Right lobe of liver (tissue), 6 donors: ENCODE data around the gene PSMD1. TPM values are rescaled to one million over a fixed set of nuclear protein-coding genes. Genes with fewer than 3 reads are reported as not detected.

Experiments
- ATAC-seq, 4 donors: fragments of 200-7000 bp; cut with Tn5 transposase; one replicate each; pipeline ENCODE4 v1.9.1; 2020; ENCODE audit warnings: mild to moderate bottlenecking in 4 of 4, moderate library complexity in 4 of 4
- DNase-seq, 3 donors: peaks; one replicate each; pipeline ENCODE4 v3.0.0-alpha.2; 2020
- H3K27ac ChIP-seq, 3 donors: fragments of 200-600 bp; one replicate each; pipeline ENCODE4 v1.8.0; 2022
- H3K27me3 ChIP-seq, 2 donors: fragments of 200-600 bp; one replicate each; pipeline ENCODE4 v1.8.0; 2022
- H3K36me3 ChIP-seq, 4 donors: fragments of 200-600 bp; sonication (generic) in 1 of 4; one replicate each; pipeline versions ENCODE4 v1.5.1 to v1.8.0; 2017 to 2022; ENCODE audit warnings: control low read depth in 1 of 4
- H3K4me1 ChIP-seq, 4 donors: fragments of 200-600 bp; sonication (generic) in 1 of 4; one replicate each; pipeline versions ENCODE4 v1.5.1 to v1.8.0; 2017 to 2022; ENCODE audit warnings: control low read depth in 1 of 4
- H3K4me3 ChIP-seq, 3 donors: fragments of 200-600 bp; one replicate each; pipeline ENCODE4 v1.8.0; 2022
- H3K9me3 ChIP-seq, 4 donors: fragments of 200-600 bp; sonication (generic) in 1 of 4; one replicate each; pipeline versions ENCODE4 v1.5.1 to v1.8.0; 2017 to 2022; ENCODE audit warnings: control low read depth in 1 of 4
- CTCF ChIP-seq, 4 donors: fragments of 200-600 bp in 3 of 4; fragments of 450-650 bp in 1 of 4; IDR thresholded peaks; one replicate each; pipeline versions ENCODE4 v1.5.1 to v1.8.0; 2016 to 2022; ENCODE audit warnings: antibody characterized with exemption in 4 of 4, mild to moderate bottlenecking in 2 of 4
- POLR2A ChIP-seq: fragments of 450-650 bp; IDR thresholded peaks from one replicate; pipeline ENCODE4 v1.6.1; 2017; ENCODE audit warnings: antibody characterized with exemption, mild to moderate bottlenecking
- WGBS: methylation state at CpG from one replicate; pipeline ENCODE4 v1.1.6; 2018; ENCODE audit warnings: low coverage, low lambda C conversion rate; ENCODE audit not compliant: insufficient coverage; ENCODE audit errors: missing lambda C conversion rate; 5-methylcytosine and 5-hydroxymethylcytosine counted together
- intact Hi-C, 2 donors: fragments of 100-400 bp; cut with DNase I; formaldehyde crosslinking; loops; one replicate each; pipeline versions ENCODE4 v1.11.2 to v1.14.1; 2022
- total RNA-seq, 6 experiments: library from RNA; depleted of rRNA in 2 of 6; stranded (reverse); fragments of >200 nt in 2 of 6; fragmentation: NEBNext Ultra II Directional in 3 of 6; extraction: Animal tissue kit (Norgen Biotek cat#: 25700) in 3 of 6; gene quantifications; one replicate each; pipeline versions ENCODE4 v1.1.0 to v1.2.4, GENCODE V29; 2016 to 2023
- donor health status: DM: no; HTN: yes; CAD: no.
- donor health status: DM: no; HTN: no; CAD: no.
- donor health status: DM: no; HTN: no; CAD: no.
- donor health status: DM: no; HTN: yes; CAD: no.
- donor health status: DM: no; HTN: yes; CAD: no.

PSMD1 gene
- total RNA-seq, 6 experiments from 2014 or later, result 46.4 to 62.3 (median 55.5) TPM

DNA sequence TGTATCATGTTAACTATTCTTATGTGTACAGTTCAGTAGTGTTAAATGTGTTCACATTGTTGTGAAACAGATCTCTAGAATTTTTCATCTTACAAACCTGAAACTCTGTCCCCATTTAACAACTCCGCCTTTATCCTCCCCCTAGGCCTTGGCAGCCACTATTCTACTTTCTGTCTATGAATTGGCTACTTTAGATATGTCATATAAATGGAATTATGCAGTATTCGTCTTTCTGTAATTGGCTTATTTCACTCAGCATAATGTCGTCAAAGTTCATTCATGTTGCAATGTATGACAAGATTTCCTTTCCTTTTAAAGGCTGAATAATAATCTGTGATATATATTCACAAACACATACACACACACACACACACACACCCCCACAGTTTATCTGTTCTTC, 154.1 kb downstream of the PSMD1 start:
- intact Hi-C loops, result no loop called here
- Histone ChIP-seq H3K27ac (no peak overlapping the region), H3K9me3 (no peaks in the 10 kb centered on the region), H3K36me3 (no peaks in the 10 kb centered on the region), H3K4me1 (no peaks in the 10 kb centered on the region), H3K4me3 (no peak overlapping the region), H3K27me3 (no peaks in the 10 kb centered on the region)
- TF ChIP-seq CTCF (IDR thresholded peaks at IDR 0.05), result no peak
- no peak for TF ChIP-seq POLR2A
- no peak for ATAC-seq
- WGBS, result 75% methylated on average over 3 of the region's 3 CpGs
- DNase-seq, result no peak

GRCh38 chr2:231211486-231211885, 154.8 kb downstream of the PSMD1 start:
- intact Hi-C loops, result no loop called here
- H3K27ac ChIP-seq, result no peak overlapping the region
- TF ChIP-seq POLR2A, result no peak
- no peak for TF ChIP-seq CTCF (IDR thresholded peaks at IDR 0.05)
- H3K4me1 ChIP-seq, result no peaks in the 10 kb centered on the region
- H3K9me3 ChIP-seq, result no peaks in the 10 kb centered on the region
- DNase-seq, result no peak
- no peaks in the 10 kb centered on the region for H3K27me3 ChIP-seq
- ATAC-seq, result no peak
- no peak overlapping the region for H3K4me3 ChIP-seq
- no peaks in the 10 kb centered on the region for H3K36me3 ChIP-seq
- 72% methylated on average over 2 of the region's 2 CpGs for WGBS

DNA sequence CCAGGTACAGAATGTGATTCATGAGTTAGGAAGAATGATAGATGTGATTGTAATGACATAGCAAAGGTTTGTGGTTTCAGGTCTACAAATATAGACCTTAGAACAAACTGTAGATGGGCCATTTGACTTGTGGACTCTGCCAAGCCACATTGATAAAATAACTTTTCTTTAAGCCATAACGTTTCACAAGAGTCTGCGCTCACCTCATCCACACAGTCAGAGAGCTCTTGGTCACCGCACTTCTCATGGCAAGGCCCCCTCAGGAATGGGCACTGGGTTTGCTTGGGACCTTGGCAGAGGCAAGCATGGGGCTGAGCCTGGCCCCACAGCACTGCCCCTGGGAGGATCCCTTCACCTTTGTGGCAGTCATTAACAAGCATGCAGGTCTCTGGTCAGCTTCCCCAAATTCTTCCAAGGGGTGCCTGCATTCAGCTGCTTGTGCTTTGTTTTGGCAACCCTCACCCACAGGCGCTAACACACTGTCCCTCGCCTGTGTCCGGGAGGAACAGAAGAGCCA, 155.7 kb downstream of the PSMD1 start:
- intact Hi-C loops, result no loop called here
- 62% methylated on average over 4 of the region's 6 CpGs for WGBS
- no peak overlapping the region for H3K27ac ChIP-seq
- ATAC-seq, result no peak
- no peaks in the 10 kb centered on the region for H3K27me3 ChIP-seq
- no peaks in the 10 kb centered on the region for H3K36me3 ChIP-seq
- DNase-seq, result no peak
- no peaks in the 10 kb centered on the region for H3K9me3 ChIP-seq
- H3K4me1 ChIP-seq, result no peaks in the 10 kb centered on the region
- H3K4me3 ChIP-seq, result no peak overlapping the region
- TF ChIP-seq POLR2A (no peak), CTCF (IDR thresholded peaks at IDR 0.05) (no peak)

DNA sequence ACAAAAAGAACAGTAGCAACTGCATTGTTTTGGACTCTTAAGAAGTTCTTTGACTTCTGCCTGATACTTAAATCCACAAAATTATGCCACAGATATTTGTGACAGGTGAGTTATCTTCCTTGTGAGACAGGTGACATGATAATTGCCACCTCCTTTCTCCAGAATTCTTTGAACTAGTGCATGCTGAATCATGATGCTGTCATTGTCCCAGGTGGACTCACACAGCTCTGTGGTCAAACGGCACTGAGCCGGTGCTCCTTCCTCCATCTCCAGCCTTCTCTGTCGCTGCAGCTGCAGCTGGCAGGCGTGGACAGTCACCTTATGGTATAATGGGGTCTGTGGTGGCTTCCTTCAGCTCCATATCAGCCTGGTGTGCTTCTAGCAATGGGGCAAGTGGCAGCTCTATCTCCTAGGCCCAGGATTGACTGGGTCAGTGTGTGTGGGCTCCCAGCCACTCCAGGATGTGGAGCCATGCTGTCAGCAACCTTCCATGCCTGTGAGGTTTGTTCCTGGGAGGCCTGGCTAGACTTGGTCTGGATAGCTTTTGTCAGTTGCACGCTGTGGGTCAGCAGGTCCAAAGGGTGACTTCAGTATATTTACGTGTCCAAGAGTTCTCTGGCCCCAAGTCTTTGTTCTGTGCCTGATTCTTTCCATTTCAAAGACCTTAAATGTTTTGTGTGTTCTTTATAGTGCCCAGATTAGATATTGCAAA, 157.4 kb downstream of the PSMD1 start:
- 87% methylated on average over 4 of the region's 6 CpGs for WGBS

More for the DNA sequence above, 157.4 kb downstream of the PSMD1 start:
- H3K27me3 ChIP-seq, result no peaks in the 10 kb centered on the region
- H3K4me1 ChIP-seq, result no peaks in the 10 kb centered on the region
- DNase-seq (no peak), ATAC-seq (peak in 1 of 4 donors; percentile 30)
- no peak overlapping the region for H3K27ac ChIP-seq
- intact Hi-C loops, result no loop called here
- no peaks in the 10 kb centered on the region for H3K9me3 ChIP-seq
- TF ChIP-seq CTCF (IDR thresholded peaks at IDR 0.05), result no peak
- no peak for TF ChIP-seq POLR2A
- H3K36me3 ChIP-seq, result no peaks in the 10 kb centered on the region
- H3K4me3 ChIP-seq, result no peak overlapping the region
